Neural cell (in vitro differentiated cells): ENCODE results near the gene SCART1.

Experiments used
- EP300 ChIP-seq: fragments of 450-650 bp; conservative IDR thresholded peaks from 2 replicates; pipeline ENCODE4 v1.6.1; 2014; ENCODE audit warnings: antibody characterized with exemption, mild to moderate bottlenecking, moderate library complexity; ENCODE audit not compliant: poor library complexity, severe bottlenecking
- EZH2 ChIP-seq: fragments of 200-600, 300-800 bp; shearing (Covaris generic), sonication (generic); IDR thresholded peaks from 2 replicates; pipeline ENCODE4 v1.6.1; 2014; ENCODE audit warnings: antibody characterized with exemption, low read length, borderline replicate concordance, mild to moderate bottlenecking; ENCODE audit not compliant: insufficient read depth, poor library complexity, severe bottlenecking
- MXI1 ChIP-seq: fragments of 450-650 bp; conservative IDR thresholded peaks from 2 replicates; pipeline ENCODE4 v1.6.1; 2014; ENCODE audit warnings: antibody characterized with exemption, mild to moderate bottlenecking; ENCODE audit not compliant: poor library complexity, severe bottlenecking
- POLR2AphosphoS5 ChIP-seq: IDR thresholded peaks from 2 replicates; pipeline ENCODE4 v1.6.1; 2012
- RAD21 ChIP-seq: fragments of 450-650 bp; conservative IDR thresholded peaks from 2 replicates; pipeline ENCODE4 v1.6.1; 2014; ENCODE audit warnings: antibody characterized with exemption, mild to moderate bottlenecking, moderate library complexity
- SMC3 ChIP-seq: fragments of 450-650 bp; conservative IDR thresholded peaks from 2 replicates; pipeline ENCODE4 v1.6.1; 2014; ENCODE audit warnings: antibody characterized with exemption, mild to moderate bottlenecking, moderate library complexity; ENCODE audit not compliant: poor library complexity
- TAF1 ChIP-seq: IDR thresholded peaks from 2 replicates; pipeline ENCODE4 v1.6.1; 2012; ENCODE audit warnings: low read depth
- TF ChIP-seq, protein P1 (sequence below): IDR thresholded peaks from 2 replicates; pipeline ENCODE4 v1.6.1; 2012; ENCODE audit warnings: borderline replicate concordance
- TF ChIP-seq, protein P2 (sequence below): fragments of 450-650 bp; IDR thresholded peaks from 2 replicates; pipeline ENCODE4 v1.5.1; 2014; ENCODE audit warnings: antibody characterized with exemption, mild to moderate bottlenecking, moderate library complexity; ENCODE audit not compliant: poor library complexity, severe bottlenecking

DNA sequence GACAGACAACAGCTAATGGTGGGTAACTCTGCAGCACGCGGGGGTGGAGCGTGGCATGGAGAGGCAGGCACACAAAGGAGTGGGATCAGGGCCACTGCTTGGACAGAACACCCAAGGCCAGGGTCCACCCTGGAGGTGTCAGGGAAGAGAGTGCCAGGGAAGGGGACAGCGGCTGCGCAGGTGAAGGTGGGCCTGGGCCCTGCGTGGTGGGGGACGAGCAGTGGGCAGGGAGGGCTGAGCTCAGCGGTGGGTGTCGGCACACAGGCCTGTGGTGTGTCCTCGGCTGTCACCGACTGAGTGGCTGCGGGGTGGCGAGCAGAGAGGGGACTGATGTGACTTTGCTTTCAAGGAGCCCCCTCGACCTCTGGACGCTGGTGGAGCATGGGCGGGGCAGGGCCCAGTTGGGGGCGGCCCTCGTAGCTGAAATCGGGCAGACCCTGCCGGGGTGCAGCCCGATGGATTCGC lies 8.4 kb upstream of the SCART1 start:
- TF ChIP-seq, protein P1, sequence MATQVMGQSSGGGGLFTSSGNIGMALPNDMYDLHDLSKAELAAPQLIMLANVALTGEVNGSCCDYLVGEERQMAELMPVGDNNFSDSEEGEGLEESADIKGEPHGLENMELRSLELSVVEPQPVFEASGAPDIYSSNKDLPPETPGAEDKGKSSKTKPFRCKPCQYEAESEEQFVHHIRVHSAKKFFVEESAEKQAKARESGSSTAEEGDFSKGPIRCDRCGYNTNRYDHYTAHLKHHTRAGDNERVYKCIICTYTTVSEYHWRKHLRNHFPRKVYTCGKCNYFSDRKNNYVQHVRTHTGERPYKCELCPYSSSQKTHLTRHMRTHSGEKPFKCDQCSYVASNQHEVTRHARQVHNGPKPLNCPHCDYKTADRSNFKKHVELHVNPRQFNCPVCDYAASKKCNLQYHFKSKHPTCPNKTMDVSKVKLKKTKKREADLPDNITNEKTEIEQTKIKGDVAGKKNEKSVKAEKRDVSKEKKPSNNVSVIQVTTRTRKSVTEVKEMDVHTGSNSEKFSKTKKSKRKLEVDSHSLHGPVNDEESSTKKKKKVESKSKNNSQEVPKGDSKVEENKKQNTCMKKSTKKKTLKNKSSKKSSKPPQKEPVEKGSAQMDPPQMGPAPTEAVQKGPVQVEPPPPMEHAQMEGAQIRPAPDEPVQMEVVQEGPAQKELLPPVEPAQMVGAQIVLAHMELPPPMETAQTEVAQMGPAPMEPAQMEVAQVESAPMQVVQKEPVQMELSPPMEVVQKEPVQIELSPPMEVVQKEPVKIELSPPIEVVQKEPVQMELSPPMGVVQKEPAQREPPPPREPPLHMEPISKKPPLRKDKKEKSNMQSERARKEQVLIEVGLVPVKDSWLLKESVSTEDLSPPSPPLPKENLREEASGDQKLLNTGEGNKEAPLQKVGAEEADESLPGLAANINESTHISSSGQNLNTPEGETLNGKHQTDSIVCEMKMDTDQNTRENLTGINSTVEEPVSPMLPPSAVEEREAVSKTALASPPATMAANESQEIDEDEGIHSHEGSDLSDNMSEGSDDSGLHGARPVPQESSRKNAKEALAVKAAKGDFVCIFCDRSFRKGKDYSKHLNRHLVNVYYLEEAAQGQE, result no peak
- TF ChIP-seq RAD21 (no peak), EP300 (no peak), MXI1 (no peak), EZH2 (no peak), TAF1 (no peak), POLR2AphosphoS5 (no peak), SMC3 (no peak)
- TF ChIP-seq, protein P2, sequence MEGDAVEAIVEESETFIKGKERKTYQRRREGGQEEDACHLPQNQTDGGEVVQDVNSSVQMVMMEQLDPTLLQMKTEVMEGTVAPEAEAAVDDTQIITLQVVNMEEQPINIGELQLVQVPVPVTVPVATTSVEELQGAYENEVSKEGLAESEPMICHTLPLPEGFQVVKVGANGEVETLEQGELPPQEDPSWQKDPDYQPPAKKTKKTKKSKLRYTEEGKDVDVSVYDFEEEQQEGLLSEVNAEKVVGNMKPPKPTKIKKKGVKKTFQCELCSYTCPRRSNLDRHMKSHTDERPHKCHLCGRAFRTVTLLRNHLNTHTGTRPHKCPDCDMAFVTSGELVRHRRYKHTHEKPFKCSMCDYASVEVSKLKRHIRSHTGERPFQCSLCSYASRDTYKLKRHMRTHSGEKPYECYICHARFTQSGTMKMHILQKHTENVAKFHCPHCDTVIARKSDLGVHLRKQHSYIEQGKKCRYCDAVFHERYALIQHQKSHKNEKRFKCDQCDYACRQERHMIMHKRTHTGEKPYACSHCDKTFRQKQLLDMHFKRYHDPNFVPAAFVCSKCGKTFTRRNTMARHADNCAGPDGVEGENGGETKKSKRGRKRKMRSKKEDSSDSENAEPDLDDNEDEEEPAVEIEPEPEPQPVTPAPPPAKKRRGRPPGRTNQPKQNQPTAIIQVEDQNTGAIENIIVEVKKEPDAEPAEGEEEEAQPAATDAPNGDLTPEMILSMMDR, result no peak
